Activated CD8-positive, alpha-beta memory T cell treated with anti-CD3 and anti-CD28 coated beads, Interleukin-2, amount 50 U/mL, for 24 hours (primary cell): Measurements from ENCODE around the gene SLC22A17.
"Not testable (repeated sequence)": the region's sequence is repeated elsewhere in the genome, so short reads cannot be mapped to it uniquely, and the experiment has no call there.

Experiments used
- DNase-seq: peaks from one replicate; pipeline ENCODE4 v3.0.0-alpha.2; 2020; ENCODE audit errors: extremely low read depth

SLC22A17 gene

DNA sequence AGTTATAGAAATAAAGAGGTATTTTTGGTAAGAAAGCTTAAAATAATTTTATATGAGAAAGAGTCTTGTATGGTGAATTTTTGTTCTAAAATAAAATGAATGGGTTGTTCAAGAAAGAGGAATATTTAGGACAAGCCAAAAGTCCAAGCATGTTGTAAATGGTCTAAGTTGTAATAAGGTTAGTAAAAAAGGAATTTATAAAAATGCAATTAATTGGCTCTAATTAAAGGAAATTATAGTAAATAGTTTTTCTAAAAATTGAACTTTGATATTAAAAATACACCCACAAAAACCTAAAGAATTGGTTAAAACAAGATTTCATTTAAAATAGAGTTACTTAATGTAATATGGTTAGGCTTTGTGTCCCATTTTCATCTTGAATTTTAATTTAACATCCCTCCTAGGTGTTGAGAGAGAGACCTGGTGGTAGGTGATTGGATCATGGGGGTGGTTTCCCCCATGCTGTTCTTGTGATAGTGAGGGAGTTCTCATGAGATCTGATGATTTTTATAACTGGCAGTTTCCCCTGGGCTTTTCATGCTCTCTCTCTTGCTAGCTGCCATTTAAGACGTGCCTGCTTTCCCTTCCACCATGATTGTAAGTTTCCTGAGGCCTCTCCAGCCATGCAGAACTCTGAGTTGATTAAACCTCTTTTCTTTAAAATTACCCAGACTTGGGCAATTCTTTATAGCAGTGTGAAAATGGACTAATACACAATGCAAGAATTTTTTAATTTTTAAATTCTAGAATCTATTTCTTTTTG lies 13.0 kb downstream of the SLC22A17 start:
- no peak for DNase-seq

DNA sequence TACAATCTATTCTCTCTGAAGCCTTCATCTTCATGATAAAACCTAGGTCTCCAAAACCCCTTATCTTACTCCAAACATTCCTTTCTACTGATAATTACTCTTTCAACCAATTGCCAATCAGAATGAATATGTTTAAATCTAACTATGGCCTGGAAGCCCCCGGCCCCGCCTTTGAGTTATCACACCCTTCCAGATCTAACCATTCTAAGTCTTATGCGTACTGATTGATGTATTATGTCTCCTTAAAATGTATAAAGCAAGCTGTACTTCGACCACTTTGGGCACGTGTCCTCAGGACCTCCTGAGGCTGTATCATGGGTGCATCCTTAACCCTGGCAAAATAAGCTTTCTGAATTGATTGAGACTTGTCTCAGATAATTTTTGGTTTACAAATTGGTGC lies 17.1 kb downstream of the SLC22A17 start:
- DNase-seq, result no peak

DNA sequence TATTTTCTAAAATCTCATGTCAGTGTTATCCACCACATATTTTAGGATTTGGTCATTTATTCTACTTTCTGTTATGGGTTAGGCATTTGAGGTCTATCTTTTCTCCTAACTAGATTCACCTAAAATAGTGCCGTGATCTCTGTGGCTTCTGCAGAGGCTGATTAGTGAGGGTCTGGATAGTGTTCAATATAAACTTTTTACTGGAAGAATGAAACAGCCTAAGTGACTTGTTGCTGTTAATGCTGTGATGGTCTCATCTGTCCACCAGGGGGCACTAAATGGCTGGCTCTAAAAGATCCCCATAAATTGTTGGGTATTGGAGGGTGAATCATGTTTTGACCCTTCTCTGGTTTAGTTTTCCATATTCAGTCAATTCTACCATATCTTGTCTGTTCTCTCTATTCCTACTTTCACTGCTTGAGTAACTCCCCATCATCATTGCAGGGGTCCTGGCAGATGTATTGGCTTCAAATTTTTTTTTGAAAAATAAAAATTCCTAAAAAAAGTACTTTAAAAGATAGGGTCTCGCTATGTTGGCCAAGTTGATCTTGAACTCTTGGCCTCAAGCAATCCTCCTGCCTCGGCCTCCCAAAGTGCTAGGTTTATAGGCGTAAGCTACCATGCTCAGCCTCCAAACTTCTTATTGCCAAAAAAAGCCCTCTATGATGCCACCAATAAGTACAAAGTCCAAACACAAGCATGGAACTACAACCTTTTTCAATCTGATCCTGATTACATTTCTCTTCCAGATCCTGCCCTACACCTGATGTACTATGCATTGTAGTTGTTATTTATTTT lies 24.5 kb downstream of the SLC22A17 start:
- DNase-seq, result peak; percentile 28

DNA sequence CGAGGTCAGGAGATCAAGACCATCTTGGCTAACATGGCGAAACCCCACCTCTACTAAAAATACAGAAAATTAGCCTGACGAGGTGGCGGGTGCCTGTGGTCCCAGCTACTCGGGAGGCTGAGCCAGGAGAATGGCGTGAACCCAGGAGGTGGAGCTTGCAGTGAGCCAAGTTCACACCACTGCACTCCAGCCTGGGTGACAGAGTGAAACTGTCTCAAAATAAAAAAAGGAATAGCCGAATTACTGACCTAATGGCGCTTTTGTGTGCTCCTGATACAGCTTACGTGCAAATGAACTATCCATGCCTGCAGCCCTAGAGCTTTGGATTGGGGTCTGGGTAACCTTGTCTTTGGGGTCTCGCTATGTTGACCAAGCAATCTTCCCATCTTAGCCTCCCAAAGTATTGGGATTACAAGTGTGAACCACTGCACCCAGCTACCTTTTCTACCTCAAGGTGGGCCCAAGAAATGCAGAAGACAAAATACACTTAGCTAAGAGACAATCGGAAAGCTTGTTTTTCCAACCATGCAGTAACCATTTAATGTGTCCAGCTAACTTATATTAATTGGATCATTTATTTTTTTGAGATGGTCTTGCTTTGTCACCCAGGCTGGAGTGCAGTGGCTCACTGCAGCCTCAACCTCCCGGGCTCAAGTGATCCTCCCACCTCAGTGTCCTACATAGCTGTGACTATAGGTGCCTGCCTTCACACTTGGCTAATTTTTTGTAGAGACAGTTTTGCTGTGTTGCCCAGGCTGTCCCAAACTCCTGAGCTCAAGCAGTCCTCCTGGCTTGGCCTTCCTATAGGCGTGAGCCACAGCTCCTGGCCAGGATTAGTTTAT lies 26.0 kb downstream of the SLC22A17 start:
- DNase-seq, result no peak

DNA sequence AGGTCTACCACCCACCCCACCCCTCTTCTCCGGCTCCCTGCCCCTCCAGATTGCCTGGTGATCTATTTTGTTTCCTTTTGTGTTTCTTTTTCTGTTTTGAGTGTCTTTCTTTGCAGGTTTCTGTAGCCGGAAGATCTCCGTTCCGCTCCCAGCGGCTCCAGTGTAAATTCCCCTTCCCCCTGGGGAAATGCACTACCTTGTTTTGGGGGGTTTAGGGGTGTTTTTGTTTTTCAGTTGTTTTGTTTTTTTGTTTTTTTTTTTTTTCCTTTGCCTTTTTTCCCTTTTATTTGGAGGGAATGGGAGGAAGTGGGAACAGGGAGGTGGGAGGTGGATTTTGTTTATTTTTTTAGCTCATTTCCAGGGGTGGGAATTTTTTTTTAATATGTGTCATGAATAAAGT lies 26.9 kb downstream of the SLC22A17 start:
- not testable (repeated sequence) for DNase-seq

DNA sequence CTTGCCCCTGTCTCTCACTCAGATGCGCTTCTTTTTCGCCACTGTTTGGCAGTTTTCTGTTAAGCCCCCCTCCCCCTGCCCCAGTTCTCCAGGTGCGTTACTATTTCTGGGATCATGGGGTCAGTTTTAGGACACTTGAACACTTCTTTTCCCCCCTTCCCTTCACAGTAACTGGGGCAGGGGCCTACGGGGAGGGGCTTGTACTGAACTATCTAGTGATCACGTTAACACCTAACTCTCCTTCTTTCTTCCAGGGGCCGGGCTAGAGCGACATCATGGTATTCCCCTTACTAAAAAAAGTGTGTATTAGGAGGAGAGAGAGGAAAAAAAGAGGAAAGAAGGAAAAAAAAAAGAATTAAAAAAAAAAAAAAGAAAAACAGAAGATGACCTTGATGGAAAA lies 27.7 kb downstream of the SLC22A17 start:
- DNase-seq, result no peak

DNA sequence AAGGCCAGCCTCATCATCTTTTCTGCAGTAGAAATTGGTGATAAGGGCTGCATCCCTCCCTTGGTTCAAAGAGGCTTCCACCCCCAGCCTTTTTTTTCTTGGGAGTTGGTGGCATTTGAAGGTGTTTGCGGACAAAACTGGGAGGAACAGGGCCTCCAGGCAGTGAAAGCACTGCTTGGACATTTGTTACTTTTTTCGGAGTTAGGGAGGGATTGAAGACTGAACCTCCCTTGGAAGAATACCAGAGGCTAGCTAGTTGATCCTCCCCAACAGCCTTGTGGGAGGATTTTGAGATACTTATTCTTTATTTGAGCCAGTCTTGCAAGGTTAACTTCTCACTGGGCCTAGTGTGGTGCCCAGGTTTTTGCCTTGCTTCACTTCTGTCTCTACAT lies 28.2 kb downstream of the SLC22A17 start:
- DNase-seq, result no peak

DNA sequence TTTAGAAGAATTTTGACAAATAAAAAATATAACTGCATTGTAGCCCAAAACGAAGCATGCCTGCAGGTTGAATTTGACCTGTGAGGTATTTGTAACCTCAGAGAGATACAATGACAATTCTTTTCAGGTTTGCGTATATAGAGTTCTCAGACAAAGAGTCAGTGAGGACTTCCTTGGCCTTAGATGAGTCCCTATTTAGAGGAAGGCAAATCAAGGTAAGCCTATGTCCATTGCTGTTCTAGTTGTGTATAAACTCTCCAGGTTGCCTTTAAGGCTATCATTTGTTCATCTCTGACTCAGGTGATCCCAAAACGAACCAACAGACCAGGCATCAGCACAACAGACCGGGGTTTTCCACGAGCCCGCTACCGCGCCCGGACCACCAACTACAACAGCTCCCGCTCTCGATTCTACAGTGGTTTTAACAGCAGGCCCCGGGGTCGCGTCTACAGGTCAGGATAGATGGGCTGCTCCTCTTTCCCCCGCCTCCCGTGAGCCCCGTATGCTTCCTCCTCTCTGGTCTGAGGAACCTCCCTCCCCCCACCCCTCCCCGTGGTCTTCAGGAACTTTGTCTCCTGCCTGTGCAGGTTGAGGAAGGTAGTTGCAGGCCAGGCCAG lies 28.7 kb downstream of the SLC22A17 start:
- no peak for DNase-seq

DNA sequence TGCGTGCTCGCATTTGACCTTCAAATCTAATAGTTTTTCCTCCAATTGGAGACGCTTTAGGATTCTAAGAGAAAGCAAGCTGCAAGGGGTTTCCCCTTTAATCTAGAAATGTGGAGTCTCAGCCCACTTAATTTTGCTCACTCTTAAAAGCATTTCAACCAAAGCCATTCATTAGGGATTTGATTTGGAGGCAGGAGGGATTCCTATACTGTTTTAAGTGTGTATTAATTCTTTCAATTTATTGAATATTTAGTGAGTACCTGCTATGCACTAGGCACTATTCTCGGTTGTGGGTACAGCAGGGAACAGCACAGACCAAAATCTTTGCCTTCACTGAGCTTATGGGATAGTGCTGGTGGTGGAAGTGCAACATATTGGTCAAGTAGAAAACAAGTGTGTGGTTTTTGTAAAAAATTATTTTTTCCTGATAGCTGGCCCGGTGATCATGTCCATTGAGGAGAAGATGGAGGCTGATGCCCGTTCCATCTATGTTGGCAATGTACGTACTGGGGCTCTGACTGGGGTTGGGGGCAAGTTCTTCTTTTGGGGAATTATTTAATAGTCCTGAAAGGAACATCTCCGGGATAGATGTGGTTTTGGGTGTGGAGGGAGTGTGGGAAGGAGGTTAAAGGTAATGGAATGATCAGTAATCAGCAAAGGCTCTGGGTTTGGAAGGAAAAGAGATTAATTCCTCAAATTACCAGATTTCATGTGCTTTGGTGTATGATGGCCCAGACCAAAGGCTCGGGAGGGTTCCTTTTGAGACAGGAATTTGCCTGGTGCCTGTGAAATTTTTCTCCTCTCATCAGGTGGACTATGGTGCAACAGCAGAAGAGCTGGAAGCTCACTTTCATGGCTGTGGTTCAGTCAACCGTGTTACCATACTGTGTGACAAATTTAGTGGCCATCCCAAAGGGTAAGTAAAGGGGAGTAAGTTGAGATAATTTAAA lies 29.8 kb downstream of the SLC22A17 start:
- no peak for DNase-seq

DNA sequence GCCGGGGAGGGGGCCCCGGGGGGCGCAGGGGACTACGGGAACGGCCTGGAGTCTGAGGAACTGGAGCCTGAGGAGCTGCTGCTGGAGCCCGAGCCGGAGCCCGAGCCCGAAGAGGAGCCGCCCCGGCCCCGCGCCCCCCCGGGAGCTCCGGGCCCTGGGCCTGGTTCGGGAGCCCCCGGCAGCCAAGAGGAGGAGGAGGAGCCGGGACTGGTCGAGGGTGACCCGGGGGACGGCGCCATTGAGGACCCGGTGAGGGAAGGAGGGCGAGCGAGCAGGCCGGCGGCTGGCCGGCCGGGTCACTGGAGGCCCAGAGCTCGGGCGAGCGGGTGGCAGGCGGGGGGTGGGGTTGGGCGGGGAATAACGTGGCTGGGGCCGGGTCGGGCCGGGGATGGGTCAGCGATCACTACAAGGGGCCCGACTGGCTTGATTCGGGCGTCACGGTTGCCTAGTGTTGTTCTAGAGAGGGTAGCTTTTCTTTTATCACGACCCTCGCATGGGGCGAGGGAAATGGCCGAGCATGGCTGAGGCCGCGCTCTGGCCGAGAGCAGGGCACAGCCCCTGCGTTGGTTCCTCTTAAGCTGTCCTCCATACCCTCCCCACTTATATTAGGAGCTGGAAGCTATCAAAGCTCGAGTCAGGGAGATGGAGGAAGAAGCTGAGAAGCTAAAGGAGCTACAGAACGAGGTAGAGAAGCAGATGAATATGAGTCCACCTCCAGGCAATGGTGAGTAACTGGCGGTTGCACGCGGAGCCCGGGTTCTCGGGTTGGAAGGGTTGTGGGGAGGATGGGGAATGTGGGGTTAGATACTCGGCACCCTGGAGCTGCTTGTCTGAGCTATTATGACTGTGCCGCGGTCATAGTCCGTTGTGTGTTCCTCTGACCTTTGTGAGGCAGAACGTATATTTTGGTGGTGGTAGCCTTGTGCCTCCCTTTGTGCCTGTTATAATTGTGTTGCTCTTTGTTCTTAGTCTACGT lies 30.8 kb downstream of the SLC22A17 start:
- no peak for DNase-seq

DNA sequence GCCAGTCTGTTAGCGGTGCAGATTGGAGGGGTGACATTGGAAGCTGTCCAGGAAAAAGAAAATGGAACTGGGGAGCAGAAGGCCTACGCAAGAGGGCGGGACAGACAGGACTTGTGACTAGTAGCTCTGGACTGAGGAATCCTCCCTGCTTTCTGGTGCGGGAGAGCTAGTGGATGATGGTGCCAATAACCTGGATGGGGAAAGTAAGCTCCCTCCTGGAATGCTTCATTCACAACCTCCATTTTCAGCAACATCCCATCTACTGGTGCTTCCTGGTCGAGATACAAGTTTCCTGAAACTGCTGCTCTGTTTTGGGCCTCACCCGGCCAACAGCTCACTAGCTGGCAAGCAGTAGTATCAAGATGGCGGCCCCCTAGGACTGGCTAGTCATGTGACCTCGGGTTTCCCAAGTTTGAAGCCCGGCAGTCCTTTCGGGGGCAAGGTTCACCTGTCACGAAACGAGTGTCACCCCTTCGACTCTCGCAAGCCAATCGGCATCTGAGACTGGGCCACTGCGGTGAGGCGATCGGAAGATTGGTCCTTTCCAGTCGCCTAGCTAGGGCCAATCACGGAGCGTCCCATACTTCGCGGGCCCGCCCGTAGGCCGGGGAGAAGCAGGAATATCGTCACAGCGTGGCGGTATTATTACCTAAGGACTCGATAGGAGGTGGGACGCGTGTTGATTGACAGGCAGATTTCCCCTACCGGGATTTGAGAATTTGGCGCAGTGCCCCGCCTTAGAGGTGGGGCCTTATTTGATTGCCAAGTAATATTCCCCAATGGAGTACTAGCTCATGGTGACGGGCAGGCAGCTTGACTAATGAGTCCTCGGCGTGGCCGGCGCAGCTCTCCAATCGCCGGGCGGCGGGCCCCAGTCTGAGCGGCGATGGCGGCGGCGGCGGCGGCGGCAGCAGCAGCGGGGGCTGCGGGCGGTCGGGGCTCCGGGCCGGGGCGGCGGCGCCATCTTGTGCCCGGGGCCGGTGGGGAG lies 31.8 kb downstream of the SLC22A17 start, which contains the start of gene PABPN1:
PABPN1 (plus strand) TSS at position 874 of the 988 bp plus-strand sequence; CDS start at position 887, 13 bp downstream.
- peak; percentile 97 for DNase-seq

DNA sequence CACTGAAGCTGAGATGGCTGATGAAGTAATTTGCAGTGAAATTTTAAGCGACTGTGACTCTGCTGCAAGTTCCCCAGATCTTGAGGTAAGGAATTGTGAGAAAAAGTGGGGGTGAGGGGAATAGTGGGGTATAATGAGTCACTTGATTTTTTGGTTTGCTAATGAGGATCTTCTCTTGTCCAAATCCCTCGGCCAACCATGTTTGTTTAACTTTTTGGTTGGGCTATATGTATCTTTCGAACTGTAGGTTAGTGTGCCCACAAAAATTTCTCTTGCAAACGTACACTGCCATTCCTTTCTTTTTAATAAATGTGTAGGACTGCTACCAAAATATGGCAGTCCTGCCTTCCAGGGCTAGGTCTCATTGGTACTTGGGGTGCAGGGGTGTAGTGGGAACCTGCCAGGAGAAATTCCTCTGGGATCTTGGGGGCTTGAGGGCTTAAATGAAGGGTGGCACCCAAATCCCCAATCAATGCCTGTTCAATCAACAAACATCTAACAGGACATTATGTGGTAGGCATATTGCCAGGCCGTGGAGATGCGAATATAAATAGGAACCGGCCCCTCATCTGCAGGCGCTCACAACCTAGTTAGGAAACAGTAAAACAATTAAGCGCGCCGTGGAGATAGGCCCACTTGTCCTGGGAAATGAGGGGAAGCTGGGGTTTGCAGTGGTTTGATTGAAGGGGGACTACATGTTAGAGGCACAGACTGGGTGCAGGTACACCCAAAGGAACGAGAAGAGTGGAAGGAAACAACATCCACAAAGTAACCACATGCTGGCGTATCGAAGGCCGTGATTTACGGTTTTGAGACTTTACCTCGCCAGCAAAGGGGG lies 32.7 kb downstream of the SLC22A17 start:
- no peak for DNase-seq

DNA sequence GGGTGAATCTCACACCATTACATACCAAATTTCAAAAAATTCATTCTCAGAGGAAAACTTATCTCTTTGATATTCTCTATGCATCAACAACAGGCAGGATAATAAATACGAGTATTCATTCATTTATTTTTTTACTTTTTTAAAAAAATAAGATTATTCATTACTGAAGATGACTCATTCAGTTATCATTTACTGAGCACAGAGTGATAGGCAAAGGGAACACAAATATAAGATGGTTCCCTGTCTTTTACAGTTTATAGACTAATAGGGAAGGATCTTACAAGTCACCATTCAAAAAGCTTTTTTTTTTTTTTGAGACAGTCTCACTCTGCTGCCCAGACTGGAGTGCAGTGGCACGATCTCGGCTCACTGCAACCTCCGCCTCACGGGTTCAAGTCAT lies 36.4 kb downstream of the SLC22A17 start:
- no peak for DNase-seq

DNA sequence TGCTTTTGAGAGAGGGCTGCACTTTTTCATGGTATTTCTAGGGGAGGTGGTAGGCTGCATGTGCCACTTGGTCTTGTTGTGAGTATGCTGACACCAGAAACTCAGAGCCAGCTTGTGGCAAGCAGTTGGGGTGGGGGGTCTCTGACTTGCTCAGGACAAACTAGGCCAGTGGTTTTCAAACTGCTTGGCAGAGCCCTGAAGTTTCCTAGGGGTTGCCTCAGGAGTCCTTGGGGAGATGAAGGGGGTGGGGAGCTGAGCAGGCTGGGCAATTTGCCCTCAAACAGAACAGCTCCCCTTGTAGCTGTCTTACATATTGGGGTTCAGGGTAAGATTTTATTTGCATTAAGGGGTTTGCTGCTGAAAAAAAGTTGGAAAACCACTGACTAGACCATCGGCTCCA lies 42.1 kb downstream of the SLC22A17 start:
- no peak for DNase-seq

DNA sequence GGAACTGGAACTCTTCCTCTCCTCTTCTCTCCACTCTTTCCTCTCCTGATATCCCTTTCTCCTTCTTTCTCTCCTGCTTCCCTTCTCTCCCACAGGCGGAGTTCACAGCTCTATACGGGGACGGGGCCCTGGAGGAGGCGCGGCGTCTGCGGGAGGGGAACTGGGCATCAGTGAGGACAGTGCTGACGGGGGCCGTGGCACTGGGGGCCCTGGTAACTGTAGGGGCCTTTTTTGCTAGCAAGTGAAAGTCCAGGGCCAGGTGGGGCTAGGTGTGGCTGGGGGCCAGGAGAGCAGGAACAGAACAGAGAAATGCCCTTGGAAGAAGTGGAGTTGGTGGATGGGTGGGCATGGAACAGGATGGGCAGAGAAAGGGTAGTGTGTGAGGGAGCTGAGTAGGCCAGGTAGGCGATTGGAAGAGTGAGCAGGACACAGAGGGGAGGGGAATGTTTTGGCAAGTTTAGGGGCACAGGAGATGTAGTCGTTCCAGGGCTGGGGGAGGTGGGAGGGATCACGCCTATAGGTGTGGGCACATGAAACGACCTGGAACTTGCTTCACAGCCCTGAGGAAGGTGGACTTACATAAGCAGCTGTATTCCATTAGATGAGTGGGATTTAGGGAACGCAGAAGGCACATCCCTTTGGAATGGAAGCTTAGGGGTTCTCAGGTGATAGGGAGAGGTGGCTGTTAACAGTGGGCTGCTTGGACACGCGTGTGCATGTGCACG lies 43.8 kb downstream of the SLC22A17 start:
- no peak for DNase-seq
